Bone marrow (tissue), 2 donors: ENCODE data around the gene ZNF821.
A peak's percentile ranks its signal among the peaks of the same experiment; 100 is the strongest.
"Not testable (repeated sequence)": the region's sequence is repeated elsewhere in the genome, so short reads cannot be mapped to it uniquely, and the experiment has no call there.

ENCODE experiments used
- DNase-seq, 2 donors: peaks; one replicate each; lab custom pipeline; 2025; lab: John Stamatoyannopoulos, UW

Gene ZNF821

GRCh38 chr16:71883849-71884638 lies at the start of gene ZNF821:
ZNF821 (minus strand) TSS chr16:71884182; CDS start chr16:71879946, 4,236 bp downstream.
- peak; percentile 19 to 59 for DNase-seq

- DNase-seq = no peak
Measured at GRCh38 chr16:71933017-71933416, 49.0 kb upstream of the ZNF821 start.

GRCh38 chr16:71931599-71931998 lies 47.6 kb upstream of the ZNF821 start:
- DNase-seq = no peak

GRCh38 chr16:71931001-71931400 lies 47.0 kb upstream of the ZNF821 start:
- DNase-seq = no peak

- no peak for DNase-seq
Measured at GRCh38 chr16:71930013-71930563, 46.1 kb upstream of the ZNF821 start.

- DNase-seq = no peak
Measured at GRCh38 chr16:71929048-71929447, 45.1 kb upstream of the ZNF821 start.

GRCh38 chr16:71927787-71928186 lies 43.8 kb upstream of the ZNF821 start:
- no peak for DNase-seq

GRCh38 chr16:71927383-71927782 lies 43.4 kb upstream of the ZNF821 start:
- peak in 1 of 2 donors; percentile 88 for DNase-seq

GRCh38 chr16:71924710-71925109 lies 40.7 kb upstream of the ZNF821 start:
- no peak for DNase-seq

GRCh38 chr16:71923941-71924690 lies 40.1 kb upstream of the ZNF821 start:
- no peak for DNase-seq

- DNase-seq = no peak
Measured at GRCh38 chr16:71920658-71921057, 36.7 kb upstream of the ZNF821 start.

- peak in 1 of 2 donors; percentile 25 for DNase-seq
Measured at GRCh38 chr16:71919035-71919434, 35.1 kb upstream of the ZNF821 start.

GRCh38 chr16:71917900-71918299 lies 33.9 kb upstream of the ZNF821 start:
- no peak for DNase-seq

- DNase-seq = no peak
Measured at GRCh38 chr16:71916397-71916920, 32.5 kb upstream of the ZNF821 start.

- DNase-seq = no peak
Measured at GRCh38 chr16:71915350-71915749, 31.4 kb upstream of the ZNF821 start.

- DNase-seq = no peak
Measured at GRCh38 chr16:71914802-71915201, 30.8 kb upstream of the ZNF821 start.

- DNase-seq = no peak
Measured at GRCh38 chr16:71912534-71913275, 28.7 kb upstream of the ZNF821 start.

- DNase-seq = no peak
Measured at GRCh38 chr16:71911121-71911520, 27.1 kb upstream of the ZNF821 start.

- DNase-seq = not testable (repeated sequence)
Measured at GRCh38 chr16:71905765-71906164, 21.8 kb upstream of the ZNF821 start.

- DNase-seq = no peak
Measured at GRCh38 chr16:71904239-71904638, 20.3 kb upstream of the ZNF821 start.

- no peak for DNase-seq
Measured at GRCh38 chr16:71903608-71904007, 19.6 kb upstream of the ZNF821 start.
